H9 (cell line): ENCODE results near the gene AATF. TPM values are rescaled to one million over a fixed set of nuclear protein-coding genes. Genes with fewer than 3 reads are reported as not detected.

Experiments used
- DNase-seq: peaks from one replicate; pipeline ENCODE4 v3.0.0-alpha.2; 2017
- H2AFZ ChIP-seq: one replicate; pipeline ENCODE4 v1.6.1; 2013; ENCODE audit warnings: mild to moderate bottlenecking, low read length, control low read depth, moderate library complexity
- H2AK5ac ChIP-seq: 2 replicates; pipeline ENCODE4 v1.6.1; 2013; ENCODE audit warnings: low read length, control low read depth, mixed read lengths; ENCODE audit not compliant: insufficient read length
- H2BK120ac ChIP-seq: one replicate; pipeline ENCODE4 v1.6.1; 2013; ENCODE audit warnings: low read depth, mild to moderate bottlenecking, low read length, control low read depth, inconsistent platforms; ENCODE audit not compliant: poor library complexity, severe bottlenecking
- H2BK12ac ChIP-seq: 2 replicates; pipeline ENCODE4 v1.6.1; 2013; ENCODE audit warnings: low read length, control low read depth, mixed read lengths, low read depth; ENCODE audit not compliant: insufficient read length
- H2BK15ac ChIP-seq: 2 replicates; pipeline ENCODE4 v1.6.1; 2013; ENCODE audit warnings: low read depth, low read length, control low read depth
- H2BK20ac ChIP-seq: one replicate; pipeline ENCODE4 v1.6.1; 2013; ENCODE audit warnings: low read depth, mild to moderate bottlenecking, low read length, control low read depth, inconsistent platforms; ENCODE audit not compliant: poor library complexity, severe bottlenecking
- H2BK5ac ChIP-seq: 2 replicates; pipeline ENCODE4 v1.6.1; 2013; ENCODE audit warnings: low read length, control low read depth, mixed read lengths; ENCODE audit not compliant: insufficient read length
- H3K14ac ChIP-seq: 2 replicates; pipeline ENCODE4 v1.6.1; 2013; ENCODE audit warnings: low read length, control low read depth; ENCODE audit not compliant: insufficient read depth
- H3K18ac ChIP-seq: 2 replicates; pipeline ENCODE4 v1.6.1; 2013; ENCODE audit warnings: low read depth, mild to moderate bottlenecking, mixed read lengths, low read length, control low read depth; ENCODE audit not compliant: insufficient read length
- H3K23ac ChIP-seq: 2 replicates; pipeline ENCODE4 v1.6.1; 2013; ENCODE audit warnings: low read length, control low read depth, mixed read lengths, low read depth; ENCODE audit not compliant: insufficient read length
- H3K23me2 ChIP-seq: 2 replicates; pipeline ENCODE4 v1.6.1; 2013; ENCODE audit warnings: low read depth, mild to moderate bottlenecking, mixed read lengths, low read length, control low read depth; ENCODE audit not compliant: insufficient read length, poor library complexity, severe bottlenecking
- H3K27ac ChIP-seq: 2 replicates; pipeline ENCODE4 v1.5.1; 2013; ENCODE audit warnings: low read length, control low read depth, mixed read lengths, low read depth; ENCODE audit not compliant: insufficient read length
- H3K27me3 ChIP-seq: 2 replicates; pipeline ENCODE4 v1.6.1; 2013; ENCODE audit warnings: low read length, control low read depth, inconsistent platforms; ENCODE audit not compliant: insufficient read depth
- H3K4ac ChIP-seq: 2 replicates; pipeline ENCODE4 v1.6.1; 2013; ENCODE audit warnings: low read depth, mild to moderate bottlenecking, control low read depth, inconsistent platforms, low read length, moderate library complexity
- H3K4me1 ChIP-seq: 2 replicates; pipeline ENCODE4 v1.6.1; 2013; ENCODE audit warnings: low read length, control low read depth, inconsistent platforms; ENCODE audit not compliant: insufficient read depth
- H3K4me2 ChIP-seq: 2 replicates; pipeline ENCODE4 v1.6.1; 2013; ENCODE audit warnings: low read length, control low read depth, mixed read lengths; ENCODE audit not compliant: insufficient read length, insufficient read depth
- H3K56ac ChIP-seq: 2 replicates; pipeline ENCODE4 v1.6.1; 2013; ENCODE audit warnings: low read depth, mild to moderate bottlenecking, mixed read lengths, low read length, control low read depth; ENCODE audit not compliant: insufficient read length
- H3K79me1 ChIP-seq: 2 replicates; pipeline ENCODE4 v1.6.1; 2013; ENCODE audit warnings: low read depth, mild to moderate bottlenecking, moderate library complexity, low read length, control low read depth, inconsistent platforms; ENCODE audit not compliant: insufficient read depth, poor library complexity, severe bottlenecking
- H3K79me2 ChIP-seq: 2 replicates; pipeline ENCODE4 v1.6.1; 2013; ENCODE audit warnings: low read length, control low read depth, inconsistent platforms; ENCODE audit not compliant: insufficient read depth
- H3K9ac ChIP-seq: 2 replicates; pipeline ENCODE4 v1.6.1; 2013; ENCODE audit warnings: low read length, control low read depth, mixed read lengths; ENCODE audit not compliant: insufficient read length; ENCODE audit errors: extremely low read depth
- H3K9me3 ChIP-seq: one replicate; pipeline ENCODE4 v1.6.1; 2013; ENCODE audit warnings: low read depth, low read length, inconsistent platforms; ENCODE audit not compliant: control insufficient read depth
- H3T11ph ChIP-seq: one replicate; pipeline ENCODE4 v1.6.1; 2013; ENCODE audit warnings: mild to moderate bottlenecking, low read length, control low read depth, inconsistent platforms
- H4K20me1 ChIP-seq: one replicate; pipeline ENCODE4 v1.6.1; 2013; ENCODE audit not compliant: control insufficient read depth, insufficient read length, insufficient read depth
- H4K5ac ChIP-seq: 2 replicates; pipeline ENCODE4 v1.6.1; 2013; ENCODE audit warnings: low read depth, mild to moderate bottlenecking, mixed read lengths, low read length, control low read depth; ENCODE audit not compliant: insufficient read length
- H4K8ac ChIP-seq: replicated peaks from 2 replicates; pipeline ENCODE4 v1.6.1; 2013; ENCODE audit warnings: low read length, control low read depth, mixed read lengths, low read depth; ENCODE audit not compliant: insufficient read length
- H4K91ac ChIP-seq: 2 replicates; pipeline ENCODE4 v1.6.1; 2013; ENCODE audit warnings: low read depth, mild to moderate bottlenecking, moderate library complexity, mixed read lengths, low read length, control low read depth; ENCODE audit not compliant: insufficient read length
- H3K27ac Mint-ChIP-seq, 3 experiments: 2 replicates in 2 of 3; 3 replicates in 1 of 3; pipeline ENCODE4 v1.8.0; 2020 to 2021; ENCODE audit warnings: mixed read lengths in 3 of 3, mild to moderate bottlenecking in 1 of 3, moderate library complexity in 1 of 3
- H3K27me3 Mint-ChIP-seq: 2 replicates; pipeline ENCODE4 v1.8.0; 2021; ENCODE audit warnings: low read depth, mild to moderate bottlenecking, moderate library complexity, mixed read lengths
- H3K36me3 Mint-ChIP-seq, 3 experiments: 2 replicates in 2 of 3; 3 replicates in 1 of 3; pipeline ENCODE4 v1.8.0; 2020 to 2021; ENCODE audit warnings: low read depth in 3 of 3, mixed read lengths in 3 of 3; ENCODE audit not compliant: insufficient read depth in 1 of 3
- H3K4me1 Mint-ChIP-seq, 2 experiments: 2 replicates each; pipeline ENCODE4 v1.8.0; 2020; ENCODE audit warnings: mixed read lengths in 2 of 2
- H3K4me3 Mint-ChIP-seq, 2 experiments: 2 replicates in 1 of 2; 3 replicates in 1 of 2; pipeline ENCODE4 v1.8.0; 2020 to 2021; ENCODE audit warnings: mild to moderate bottlenecking in 2 of 2, mixed read lengths in 2 of 2, moderate library complexity in 1 of 2
- H3K9me3 Mint-ChIP-seq, 2 experiments: 2 replicates in 1 of 2; 3 replicates in 1 of 2; pipeline ENCODE4 v1.8.0; 2020; ENCODE audit warnings: mild to moderate bottlenecking in 2 of 2, mixed read lengths in 2 of 2, moderate library complexity in 1 of 2
- CTCF ChIP-seq: fragments of 200-600 bp; sonication (generic); conservative IDR thresholded peaks from 3 replicates; pipeline ENCODE4 v1.8.0; 2021; ENCODE audit warnings: antibody characterized with exemption, mild to moderate bottlenecking
- WGBS: extraction: QIAGEN DNeasy Blood & Tissue Kit; methylation state at CpG from one replicate; pipeline ENCODE4 v1.1.7; 2013; ENCODE audit warnings: missing lambda C conversion rate, low lambda C conversion rate, mixed read lengths; ENCODE audit not compliant: insufficient read length; ENCODE audit errors: extremely low coverage; 5-methylcytosine and 5-hydroxymethylcytosine counted together
- total RNA-seq: library from RNA; stranded (reverse); gene quantifications from 2 replicates; pipeline ENCODE4 v1.2.1, GENCODE V29; 2021

AATF gene
- total RNA-seq, 1 experiment from 2014 or later = 69.6 TPM

- no peaks in the 10 kb centered on the region for H3K9me3 Mint-ChIP-seq
- no peak for TF ChIP-seq CTCF
- no peak overlapping the region for H3K18ac ChIP-seq
- H2BK20ac ChIP-seq = no peak overlapping the region
- no peaks in the 10 kb centered on the region for H3K79me1 ChIP-seq
- no peak overlapping the region for H3K4me2 ChIP-seq
- H3K4me1 Mint-ChIP-seq = peaks cover 13 to 15% of the 10 kb centered on the region in 2 experiments
- H2BK5ac ChIP-seq = no peak overlapping the region
- no peaks in the 10 kb centered on the region for H3K9me3 ChIP-seq
- peaks cover 40 to 81% (median 66%) of the 10 kb centered on the region in 3 experiments; a peak in 6 of 7 replicates for H3K36me3 Mint-ChIP-seq
- no peaks in the 10 kb centered on the region for H3K23me2 ChIP-seq
- WGBS = no CpG with 5 or more reads among the region's 2 CpGs
- H2AK5ac ChIP-seq = no peak overlapping the region
- no peak overlapping the region for H3K9ac ChIP-seq
- H2AFZ ChIP-seq = no peak overlapping the region
- no peak overlapping the region for H2BK12ac ChIP-seq
- H4K5ac ChIP-seq = no peak overlapping the region
- H3K79me2 ChIP-seq = no peaks in the 10 kb centered on the region
- H3K27ac ChIP-seq = no peak overlapping the region
- H3K56ac ChIP-seq = no peak overlapping the region
- no peak overlapping the region for H4K91ac ChIP-seq
- H3K14ac ChIP-seq = no peak overlapping the region
- peak overlapping the region in 2 of 3 experiments; percentile 22 to 71; a peak in 3 of 7 replicates for H3K27ac Mint-ChIP-seq
- DNase-seq = no peak
- no peak overlapping the region for H2BK120ac ChIP-seq
- H2BK15ac ChIP-seq = no peak overlapping the region; the same call in 1 of the 2 replicates
- H3K4ac ChIP-seq = no peak overlapping the region
- no peaks in the 10 kb centered on the region for H3K27me3 ChIP-seq
- H3K4me3 Mint-ChIP-seq = no peak overlapping the region
- H4K8ac ChIP-seq = no peak overlapping the region
- H3K27me3 Mint-ChIP-seq = no peaks in the 10 kb centered on the region; the same call in 1 of the 2 replicates
- no peaks in the 10 kb centered on the region for H4K20me1 ChIP-seq
- H3K23ac ChIP-seq = no peak overlapping the region
- H3T11ph ChIP-seq = no peak overlapping the region
- H3K4me1 ChIP-seq = no peaks in the 10 kb centered on the region
These were observed 147.3 kb downstream of the AATF start for GRCh38 chr17:37096071-37096470.
